Measurements from ENCODE around the gene SLC12A1.

Gene SLC12A1

GRCh38 chr15:48221261-48221660, 15.2 kb downstream of the SLC12A1 start:
- H3K36me3 ChIP-seq = no peaks in the 10 kb centered on the region
- no peaks in the 10 kb centered on the region for H3K4me1 ChIP-seq (ENCODE audit: control insufficient read depth in 1 of 2, insufficient read depth in 1 of 2, low read depth in 1 of 2, low read length in 1 of 2)
- TF ChIP-seq CTCF (IDR thresholded peaks at IDR 0.05) = no peak
- no peak overlapping the region for H3K27ac ChIP-seq
- H3K4me3 ChIP-seq (ENCODE audit: low read depth in 1 of 2, low read length in 1 of 2) = no peak overlapping the region
- H3K27me3 ChIP-seq = peaks cover 50% of the 10 kb centered on the region
- no peaks in the 10 kb centered on the region for H3K9me3 ChIP-seq

GRCh38 chr15:48221885-48222284, 15.8 kb downstream of the SLC12A1 start:
- Histone ChIP-seq H3K36me3 (peaks cover 1% of the 10 kb centered on the region), H3K4me1 (ENCODE audit: control insufficient read depth in 1 of 2, insufficient read depth in 1 of 2, low read depth in 1 of 2, low read length in 1 of 2) (no peaks in the 10 kb centered on the region), H3K27me3 (peaks cover 48% of the 10 kb centered on the region), H3K4me3 (ENCODE audit: low read depth in 1 of 2, low read length in 1 of 2) (no peak overlapping the region), H3K9me3 (no peaks in the 10 kb centered on the region), H3K27ac (no peak overlapping the region)
- no peak for TF ChIP-seq CTCF (IDR thresholded peaks at IDR 0.05)

- Histone ChIP-seq H3K4me3 (ENCODE audit: low read depth in 1 of 2, low read length in 1 of 2) (no peak overlapping the region), H3K27ac (no peak overlapping the region), H3K4me1 (ENCODE audit: control insufficient read depth in 1 of 2, insufficient read depth in 1 of 2, low read depth in 1 of 2, low read length in 1 of 2) (no peaks in the 10 kb centered on the region), H3K36me3 (peaks cover 9% of the 10 kb centered on the region), H3K9me3 (no peaks in the 10 kb centered on the region), H3K27me3 (peaks cover 45% of the 10 kb centered on the region)
- no peak for TF ChIP-seq CTCF (IDR thresholded peaks at IDR 0.05)
These were observed 16.5 kb downstream of the SLC12A1 start for GRCh38 chr15:48222627-48223026.

GRCh38 chr15:48225771-48226170, 19.7 kb downstream of the SLC12A1 start:
- Histone ChIP-seq H3K9me3 (no peaks in the 10 kb centered on the region), H3K4me3 (ENCODE audit: low read depth in 1 of 2, low read length in 1 of 2) (no peak overlapping the region), H3K27ac (no peak overlapping the region), H3K36me3 (peaks cover 19% of the 10 kb centered on the region), H3K4me1 (ENCODE audit: control insufficient read depth in 1 of 2, insufficient read depth in 1 of 2, low read depth in 1 of 2, low read length in 1 of 2) (no peaks in the 10 kb centered on the region), H3K27me3 (peaks cover 43% of the 10 kb centered on the region)
- TF ChIP-seq CTCF (IDR thresholded peaks at IDR 0.05) = no peak

GRCh38 chr15:48230498-48230897, 24.4 kb downstream of the SLC12A1 start:
- no peak for TF ChIP-seq CTCF (IDR thresholded peaks at IDR 0.05)
- no peaks in the 10 kb centered on the region for H3K4me1 ChIP-seq (ENCODE audit: control insufficient read depth in 1 of 2, insufficient read depth in 1 of 2, low read depth in 1 of 2, low read length in 1 of 2)
- H3K36me3 ChIP-seq = peaks cover 19% of the 10 kb centered on the region
- no peak overlapping the region for H3K27ac ChIP-seq
- H3K4me3 ChIP-seq (ENCODE audit: low read depth in 1 of 2, low read length in 1 of 2) = no peak overlapping the region
- no peaks in the 10 kb centered on the region for H3K9me3 ChIP-seq
- H3K27me3 ChIP-seq = peaks cover 18% of the 10 kb centered on the region

GRCh38 chr15:48233246-48233645, 27.1 kb downstream of the SLC12A1 start:
- H3K4me1 ChIP-seq (ENCODE audit: control insufficient read depth in 1 of 2, insufficient read depth in 1 of 2, low read depth in 1 of 2, low read length in 1 of 2) = no peaks in the 10 kb centered on the region
- no peak overlapping the region for H3K4me3 ChIP-seq (ENCODE audit: low read depth in 1 of 2, low read length in 1 of 2)

More at GRCh38 chr15:48233246-48233645, 27.1 kb downstream of the SLC12A1 start:
- Histone ChIP-seq H3K9me3 (no peaks in the 10 kb centered on the region), H3K27me3 (peaks cover 5% of the 10 kb centered on the region), H3K36me3 (peaks cover 9% of the 10 kb centered on the region), H3K27ac (no peak overlapping the region)
- TF ChIP-seq CTCF (IDR thresholded peaks at IDR 0.05) = no peak
